ENCODE measurements around the gene SSR4.
"Not testable (repeated sequence)": the region's sequence is repeated elsewhere in the genome, so short reads cannot be mapped to it uniquely, and the experiment has no call there.

SSR4 gene

GRCh38 chrX:153794018-153794896, at the start of gene SSR4, which contains the start of gene IDH3G:
Gene SSR4, plus strand, starts transcription at chrX:153794668. Its CDS starts 20 bp downstream, at chrX:153794688.
Gene IDH3G, minus strand, starts transcription at chrX:153794375. Its CDS starts 49 bp downstream, at chrX:153794326.
- DNase-seq (ENCODE audit: low read depth in 2 of 2): peak; percentile 84

- DNase-seq (ENCODE audit: low read depth in 2 of 2): not testable (repeated sequence)
Measured at GRCh38 chrX:153745067-153745433, 49.4 kb upstream of the SSR4 start.

GRCh38 chrX:153746359-153746758, 48.1 kb upstream of the SSR4 start:
- DNase-seq (ENCODE audit: low read depth in 2 of 2): no peak

GRCh38 chrX:153746991-153747390, 47.5 kb upstream of the SSR4 start:
- DNase-seq (ENCODE audit: low read depth in 2 of 2): not testable (repeated sequence)

- DNase-seq (ENCODE audit: low read depth in 2 of 2): not testable (repeated sequence)
Measured at GRCh38 chrX:153749017-153749416, 45.5 kb upstream of the SSR4 start.

- DNase-seq (ENCODE audit: low read depth in 2 of 2): no peak
Measured at GRCh38 chrX:153750127-153750774, 44.2 kb upstream of the SSR4 start.

GRCh38 chrX:153755136-153755535, 39.3 kb upstream of the SSR4 start:
- no peak for DNase-seq (ENCODE audit: low read depth in 2 of 2)

- no peak for DNase-seq (ENCODE audit: low read depth in 2 of 2)
Measured at GRCh38 chrX:153761863-153762262, 32.6 kb upstream of the SSR4 start.

- no peak for DNase-seq (ENCODE audit: low read depth in 2 of 2)
Measured at GRCh38 chrX:153762626-153763173, 31.8 kb upstream of the SSR4 start.

- no peak for DNase-seq (ENCODE audit: low read depth in 2 of 2)
Measured at GRCh38 chrX:153763298-153763932, 31.1 kb upstream of the SSR4 start.

GRCh38 chrX:153763989-153764755, 30.3 kb upstream of the SSR4 start, which contains the start of gene PLXNB3:
Gene PLXNB3, plus strand, starts transcription at chrX:153764249. Its CDS starts 1,287 bp downstream, at chrX:153765536.
- peak; percentile 66 to 73 for DNase-seq (ENCODE audit: low read depth in 2 of 2)

GRCh38 chrX:153764786-153765137, 29.7 kb upstream of the SSR4 start:
- DNase-seq (ENCODE audit: low read depth in 2 of 2): no peak

GRCh38 chrX:153765138-153766079, 29.1 kb upstream of the SSR4 start:
- DNase-seq (ENCODE audit: low read depth in 2 of 2): no peak

GRCh38 chrX:153766098-153766817, 28.2 kb upstream of the SSR4 start:
- peak in 1 of 2 donors; percentile 36 for DNase-seq (ENCODE audit: low read depth in 2 of 2)

- no peak for DNase-seq (ENCODE audit: low read depth in 2 of 2)
Measured at GRCh38 chrX:153766871-153767673, 27.4 kb upstream of the SSR4 start.

GRCh38 chrX:153767674-153768055, 26.8 kb upstream of the SSR4 start:
- DNase-seq (ENCODE audit: low read depth in 2 of 2): no peak

GRCh38 chrX:153768311-153769157, 25.9 kb upstream of the SSR4 start:
- DNase-seq (ENCODE audit: low read depth in 2 of 2): no peak

All from stimulated activated CD8-positive, alpha-beta memory T cell treated with anti-CD3 and anti-CD28 coated beads, Interleukin-2, amount 100 ng/mL, for 48 hours (primary cell).